NCI-H774 (cell line): ENCODE measurements around the gene COL23A1.
"Not testable (repeated sequence)": the region's sequence is repeated elsewhere in the genome, so short reads cannot be mapped to it uniquely, and the experiment has no call there.

Experiments
- DNase-seq: peaks from one replicate; lab custom pipeline; 2025; lab: John Stamatoyannopoulos, UW

Gene COL23A1

DNA sequence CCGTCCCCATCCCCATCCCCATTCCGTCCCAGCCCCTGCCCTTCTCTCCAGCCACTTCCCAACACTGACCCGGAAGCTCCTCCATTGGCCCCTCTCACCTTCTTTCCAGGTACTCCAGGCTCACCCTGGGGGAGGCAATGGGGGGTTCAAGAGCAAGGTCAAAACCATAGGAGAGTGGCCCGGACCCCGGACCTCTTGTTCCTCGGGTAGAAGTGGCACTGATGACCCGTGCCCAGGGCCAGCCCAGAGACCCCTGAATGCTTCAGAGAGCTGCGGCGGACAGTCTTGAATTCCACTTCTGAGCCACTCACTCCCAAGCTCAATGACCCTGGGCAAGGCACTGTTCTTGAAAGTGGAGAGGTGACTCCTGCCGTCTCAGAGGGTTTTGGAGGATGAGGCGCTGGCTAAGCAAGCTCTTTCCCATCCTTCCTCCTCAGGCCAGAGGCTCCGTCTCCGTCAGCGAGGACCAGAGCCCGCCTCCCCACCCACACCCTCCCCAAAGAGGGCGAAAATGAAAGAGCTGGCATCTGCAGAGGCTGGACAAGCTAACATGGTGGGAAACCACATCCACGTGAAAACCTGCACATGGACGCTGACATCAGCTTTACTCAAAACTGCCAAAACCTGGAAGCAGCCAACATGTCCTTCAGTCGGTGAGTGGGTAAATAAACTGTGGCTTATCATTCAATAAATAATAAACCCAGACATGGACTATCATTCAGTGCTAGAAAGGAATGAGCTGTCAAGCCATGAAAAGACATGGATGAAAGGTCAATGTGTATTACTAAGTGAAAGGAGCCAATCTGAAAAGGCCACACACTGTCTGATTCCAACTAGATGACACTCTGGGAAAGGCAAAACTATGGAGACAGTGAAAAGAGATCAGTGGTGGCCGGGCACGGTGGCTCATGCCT is 330.3 kb downstream of the COL23A1 start:
- DNase-seq, result no peak

DNA sequence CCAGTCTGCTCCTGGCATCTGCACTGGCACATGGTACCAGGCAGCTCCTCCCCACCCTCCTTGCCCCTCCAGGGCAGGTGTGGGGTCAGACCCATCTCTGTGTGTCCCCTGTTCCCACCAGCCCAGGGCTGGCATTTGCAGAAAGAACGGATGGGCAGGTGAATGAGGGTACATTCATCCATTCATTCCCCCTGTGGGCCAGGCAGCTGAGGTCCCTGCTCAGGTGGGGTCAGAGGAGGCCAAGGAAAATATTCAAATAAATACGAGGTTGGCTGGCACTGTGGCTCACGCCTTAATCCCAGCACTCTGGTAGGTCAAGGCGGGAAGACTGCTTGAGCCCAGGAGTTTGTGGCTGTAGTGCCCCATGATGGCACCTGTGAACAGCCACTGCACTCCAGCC is 332.5 kb downstream of the COL23A1 start:
- DNase-seq, result no peak

- no peak for DNase-seq
Observed at GRCh38 chr5:178256746-178257145, 333.4 kb downstream of the COL23A1 start.

GRCh38 chr5:178253632-178254031 is 336.6 kb downstream of the COL23A1 start:
- DNase-seq, result not testable (repeated sequence)

GRCh38 chr5:178252258-178252657 is 337.9 kb downstream of the COL23A1 start:
- DNase-seq, result no peak

GRCh38 chr5:178250263-178250662 is 339.9 kb downstream of the COL23A1 start:
- DNase-seq, result no peak

GRCh38 chr5:178249191-178249989 is 340.8 kb downstream of the COL23A1 start:
- no peak for DNase-seq

GRCh38 chr5:178248750-178249149 is 341.4 kb downstream of the COL23A1 start:
- no peak for DNase-seq

DNA sequence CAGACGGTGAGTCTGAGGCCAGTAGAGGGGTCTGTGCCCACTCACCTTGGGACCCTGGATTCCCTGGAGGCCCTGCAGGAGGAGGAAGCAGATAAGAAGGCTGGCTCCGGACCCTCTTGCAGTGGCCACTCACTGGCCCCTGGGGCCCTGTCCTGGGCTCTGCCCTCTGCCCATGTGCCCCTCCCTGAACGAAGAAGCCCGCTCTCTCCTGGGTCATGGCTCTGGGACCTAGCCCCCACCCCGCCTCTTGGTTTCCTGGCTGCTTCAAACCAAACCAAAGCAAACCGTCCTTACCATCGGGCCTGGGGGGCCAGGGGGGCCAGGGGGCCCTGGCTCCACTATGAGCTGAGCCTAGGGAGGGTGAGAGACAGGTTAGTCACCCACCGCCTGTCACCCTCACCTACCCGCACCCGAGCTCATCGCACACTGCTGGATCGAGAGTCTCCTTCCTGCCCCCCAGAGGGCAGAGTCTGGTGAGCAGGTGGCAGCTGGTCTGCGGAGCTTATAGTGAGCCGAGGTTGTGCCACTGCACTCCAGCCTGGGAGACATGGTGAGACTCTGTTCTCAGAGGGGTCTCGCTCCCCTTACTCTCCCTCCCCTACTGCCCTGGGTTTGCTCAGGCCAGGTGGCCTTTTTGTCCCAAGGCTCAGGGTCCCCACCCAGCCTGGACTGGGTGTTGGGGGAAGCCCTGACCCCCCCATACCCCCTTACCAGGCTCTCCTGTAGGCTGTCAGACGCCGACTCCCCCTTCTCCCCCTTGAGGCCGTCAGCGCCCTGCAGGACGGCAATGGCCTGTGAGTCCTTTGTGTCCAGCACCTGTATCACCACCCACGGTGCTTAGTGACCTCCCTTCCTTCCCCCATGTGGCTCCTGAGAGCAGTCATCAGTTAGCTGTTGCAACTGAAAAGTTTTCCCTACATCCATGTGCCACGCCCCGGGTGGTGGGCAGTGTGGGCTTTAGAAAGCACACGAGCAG is 342.4 kb downstream of the COL23A1 start:
- DNase-seq, result no peak

- no peak for DNase-seq
Observed at GRCh38 chr5:178246624-178247279, 343.4 kb downstream of the COL23A1 start.

- no peak for DNase-seq
Observed at GRCh38 chr5:178245389-178245788, 344.8 kb downstream of the COL23A1 start.

DNA sequence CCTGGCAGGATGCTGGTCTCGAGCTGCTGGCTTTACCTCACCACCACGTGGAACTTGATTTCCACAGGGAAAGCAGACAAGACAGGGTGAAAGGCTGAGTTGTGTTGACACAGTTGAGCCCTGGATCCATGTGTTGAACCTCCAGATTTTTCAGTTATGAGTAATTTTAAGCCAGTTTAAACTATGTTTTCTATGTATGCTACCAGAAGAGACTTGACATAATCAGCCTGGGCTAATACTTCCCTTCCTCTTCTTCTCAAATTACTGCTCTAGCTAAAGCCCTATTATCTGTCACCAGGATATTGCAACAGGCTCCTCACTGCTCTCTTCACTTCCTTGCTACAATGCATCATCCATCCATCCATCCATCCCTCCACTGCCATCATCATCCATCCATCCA is 345.6 kb downstream of the COL23A1 start:
- no peak for DNase-seq

DNA sequence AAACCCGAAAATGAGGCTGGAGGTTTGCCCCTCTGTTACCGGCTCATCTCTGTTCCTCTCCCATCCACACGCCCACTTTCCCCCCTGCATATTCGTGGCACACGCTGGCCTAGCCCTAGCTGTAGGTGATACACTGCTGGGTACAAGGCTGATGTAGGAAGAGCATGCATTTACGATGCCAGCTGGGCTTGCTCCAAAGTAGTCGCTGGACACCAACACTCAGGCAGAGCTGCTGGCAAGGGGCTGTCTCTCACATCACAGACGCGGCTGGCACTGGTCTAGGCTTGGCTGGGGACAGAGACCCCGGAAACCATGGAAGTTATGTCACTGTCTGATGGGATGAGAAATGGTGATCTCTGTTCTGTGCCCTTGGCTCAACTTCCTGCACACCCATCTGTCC is 347.8 kb downstream of the COL23A1 start:
- no peak for DNase-seq

DNA sequence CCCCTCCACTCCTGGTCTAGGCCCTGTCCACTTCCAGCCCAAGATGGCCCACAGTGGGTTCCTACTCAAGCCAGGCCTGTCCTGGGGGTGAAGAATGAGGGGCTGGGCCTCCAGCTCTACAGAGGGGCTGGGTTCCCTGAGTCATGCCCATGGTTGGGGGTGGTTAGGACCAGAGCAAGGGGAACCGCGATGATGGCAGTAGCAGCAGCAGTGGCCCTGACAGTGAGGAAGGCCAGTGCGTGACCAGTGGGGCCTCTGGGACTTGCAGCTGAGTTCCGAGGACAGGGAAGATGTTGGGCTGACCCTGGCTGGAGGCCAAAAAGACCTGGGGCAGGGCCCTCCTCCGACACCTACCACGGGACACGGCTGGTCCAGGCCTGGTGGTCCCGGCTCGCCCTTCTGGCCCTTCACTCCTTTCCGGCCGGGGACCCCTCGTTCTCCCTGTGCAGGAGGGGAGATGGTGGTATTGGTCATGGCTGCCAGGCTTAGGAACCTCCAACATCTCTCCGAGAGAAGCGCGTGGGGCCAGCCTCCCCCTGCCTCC is 348.4 kb downstream of the COL23A1 start:
- no peak for DNase-seq

DNA sequence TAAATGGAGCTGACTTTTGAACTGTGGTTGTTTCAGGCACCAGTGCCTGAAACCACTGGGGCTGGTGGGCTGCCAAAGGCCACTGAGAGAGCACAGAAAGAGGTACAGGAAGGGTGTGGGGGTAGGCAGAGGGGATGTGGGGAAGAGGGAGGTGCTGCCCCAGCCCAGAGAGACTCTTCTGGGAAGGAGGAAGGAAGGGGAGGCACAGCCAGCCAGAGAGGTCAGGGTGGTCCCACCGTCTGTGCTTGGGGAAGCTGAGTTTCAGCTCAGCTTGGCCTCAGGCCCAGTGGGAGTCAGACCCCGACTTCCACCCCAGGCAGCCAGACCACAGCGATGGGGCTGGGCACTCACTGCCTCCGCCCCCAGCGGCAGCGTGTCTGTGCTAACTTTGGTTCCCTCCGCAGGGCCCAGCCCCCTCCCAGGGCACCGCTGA is 348.9 kb downstream of the COL23A1 start:
- DNase-seq, result no peak

GRCh38 chr5:178240766-178241165 is 349.4 kb downstream of the COL23A1 start:
- no peak for DNase-seq

DNA sequence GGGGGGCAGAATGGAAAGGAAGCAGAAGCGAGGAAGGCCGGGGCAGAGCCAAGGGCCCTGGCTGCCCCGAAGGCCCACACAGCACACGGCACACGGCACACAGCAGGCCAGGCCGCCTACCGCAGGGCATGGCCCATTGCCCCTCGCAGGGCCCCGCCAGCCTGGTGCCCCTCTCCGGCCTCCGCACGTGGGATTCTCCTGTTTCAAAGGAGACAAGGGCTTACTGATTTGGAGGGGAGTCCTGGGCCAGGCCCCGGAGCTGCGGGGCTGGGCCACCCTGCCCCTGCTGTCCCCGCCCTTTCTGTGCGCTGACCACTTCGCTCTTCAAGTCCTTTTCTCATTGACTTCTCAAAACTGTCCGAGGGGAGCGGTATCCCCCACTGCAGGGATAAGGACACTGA is 349.9 kb downstream of the COL23A1 start:
- DNase-seq, result no peak

- DNase-seq, result not testable (repeated sequence)
Observed at GRCh38 chr5:178239626-178240301, 350.4 kb downstream of the COL23A1 start.

- no peak for DNase-seq
Observed at GRCh38 chr5:178238711-178239592, 351.2 kb downstream of the COL23A1 start.

DNA sequence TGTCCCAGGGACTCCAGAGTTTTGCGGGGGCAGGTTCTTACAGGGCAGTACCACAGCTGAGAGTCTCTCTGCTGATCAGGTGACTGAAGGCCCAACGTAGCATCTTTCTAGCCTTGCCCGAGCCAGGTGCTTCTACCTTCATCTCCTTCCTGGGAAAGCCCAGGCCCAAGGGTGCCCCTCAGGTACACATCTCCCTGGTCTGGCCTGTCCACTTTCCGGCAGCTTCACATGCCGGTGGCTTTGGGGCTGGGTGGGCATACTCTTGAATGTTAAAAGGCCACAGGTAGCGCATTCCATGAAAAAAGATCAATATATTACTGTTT is 351.9 kb downstream of the COL23A1 start:
- no peak for DNase-seq
